ENCODE measurements around the gene ZNF628.

ZNF628 gene

GRCh38 chr19:55449469-55449868 lies 26.9 kb upstream of the ZNF628 start:
- no peak for DNase-seq (ENCODE audit: low read depth in 3 of 3, low spot score in 1 of 3)

GRCh38 chr19:55451163-55451964 lies 25.1 kb upstream of the ZNF628 start:
- no peak for DNase-seq (ENCODE audit: low read depth in 3 of 3, low spot score in 1 of 3)

GRCh38 chr19:55451965-55452748 lies 24.3 kb upstream of the ZNF628 start:
- no peak for DNase-seq (ENCODE audit: low read depth in 3 of 3, low spot score in 1 of 3)

- DNase-seq (ENCODE audit: low read depth in 3 of 3, low spot score in 1 of 3): no peak
These were observed 23.6 kb upstream of the ZNF628 start for GRCh38 chr19:55452749-55453346.

- DNase-seq (ENCODE audit: low read depth in 3 of 3, low spot score in 1 of 3): no peak
These were observed 22.7 kb upstream of the ZNF628 start for GRCh38 chr19:55453511-55454260.

GRCh38 chr19:55454787-55455243 lies 21.6 kb upstream of the ZNF628 start:
- no peak for DNase-seq (ENCODE audit: low read depth in 3 of 3, low spot score in 1 of 3)

- DNase-seq (ENCODE audit: low read depth in 3 of 3, low spot score in 1 of 3): no peak
These were observed 20.7 kb upstream of the ZNF628 start for GRCh38 chr19:55455576-55456235.

- DNase-seq (ENCODE audit: low read depth in 3 of 3, low spot score in 1 of 3): no peak
These were observed 20.1 kb upstream of the ZNF628 start for GRCh38 chr19:55456347-55456746.

GRCh38 chr19:55457683-55458457 lies 18.5 kb upstream of the ZNF628 start:
- no peak for DNase-seq (ENCODE audit: low read depth in 3 of 3, low spot score in 1 of 3)

- no peak for DNase-seq (ENCODE audit: low read depth in 3 of 3, low spot score in 1 of 3)
These were observed 16.9 kb upstream of the ZNF628 start for GRCh38 chr19:55459551-55459949.

- DNase-seq (ENCODE audit: low read depth in 3 of 3, low spot score in 1 of 3): no peak
These were observed 16.3 kb upstream of the ZNF628 start for GRCh38 chr19:55459950-55460657.

- no peak for DNase-seq (ENCODE audit: low read depth in 3 of 3, low spot score in 1 of 3)
These were observed 15.7 kb upstream of the ZNF628 start for GRCh38 chr19:55460670-55461258.

- peak; percentile 99 to 100 (median 100) for DNase-seq (ENCODE audit: low read depth in 3 of 3, low spot score in 1 of 3)
These were observed 15.0 kb upstream of the ZNF628 start, which contains the start of gene ISOC2 for GRCh38 chr19:55461259-55461973. Gene ISOC2, minus strand, starts transcription at chr19:55461642. Its CDS starts 5,156 bp downstream, at chr19:55456486.

GRCh38 chr19:55461974-55462626 lies 14.3 kb upstream of the ZNF628 start:
- DNase-seq (ENCODE audit: low read depth in 3 of 3, low spot score in 1 of 3): no peak

GRCh38 chr19:55462722-55463121 lies 13.7 kb upstream of the ZNF628 start:
- DNase-seq (ENCODE audit: low read depth in 3 of 3, low spot score in 1 of 3): no peak

- no peak for DNase-seq (ENCODE audit: low read depth in 3 of 3, low spot score in 1 of 3)
These were observed 12.8 kb upstream of the ZNF628 start for GRCh38 chr19:55463583-55464031.

GRCh38 chr19:55464039-55464661 lies 12.3 kb upstream of the ZNF628 start:
- DNase-seq (ENCODE audit: low read depth in 3 of 3, low spot score in 1 of 3): no peak

All from stimulated activated CD4-positive, alpha-beta T cell treated with anti-CD3 and anti-CD28 coated beads, TNF-alpha, amount 100 ng/mL, for 1 hour (primary cell).